ENCODE measurements around the gene SHH. TPM values are rescaled to one million over a fixed set of nuclear protein-coding genes. Genes with fewer than 3 reads are reported as not detected.
A peak's percentile ranks its signal among the peaks of the same experiment; 100 is the strongest.

The SHH gene
- total and polyA plus RNA-seq, 2 of the 13 experiments (the other 11 are each of a cell fraction or from before 2014, with no cell fraction given) = 1.9 to 3.4 TPM

- no peak for TF ChIP-seq MLXIP (CRISPR knock-in tag; IDR thresholded peaks at IDR 0.05; ENCODE audit: borderline replicate concordance)
- 0 out of 2 replicates have a peak, but pooled peaks have one; percentile 3 for TF ChIP-seq STAG1 (CRISPR knock-in tag; IDR thresholded peaks at IDR 0.05)
- no peak for TF ChIP-seq BRCA1 (CRISPR knock-in tag; IDR thresholded peaks at IDR 0.05)
- no peak for TF ChIP-seq JUNB (CRISPR knock-in tag; IDR thresholded peaks at IDR 0.05; ENCODE audit: borderline replicate concordance)
- TF ChIP-seq ONECUT2 (CRISPR knock-in tag; IDR thresholded peaks at IDR 0.05) = peak; percentile 97
- TF ChIP-seq MXD3 (CRISPR knock-in tag; IDR thresholded peaks at IDR 0.05) = no peak
- peak; percentile 91 for TF ChIP-seq ZNF281 (CRISPR knock-in tag; IDR thresholded peaks at IDR 0.05; ENCODE audit: borderline replicate concordance)
- TF ChIP-seq PBX2 (CRISPR knock-in tag; IDR thresholded peaks at IDR 0.05) = no peak
- no peak for TF ChIP-seq SKI (IDR thresholded peaks at IDR 0.05; ENCODE audit: partially characterized antibody)
- no peak for TF ChIP-seq ZNF354B (CRISPR knock-in tag; IDR thresholded peaks at IDR 0.05)
- no peak for TF ChIP-seq IKZF4 (CRISPR knock-in tag; IDR thresholded peaks at IDR 0.05; ENCODE audit: borderline replicate concordance, low read depth, not compliant biosample characterization)
- TF ChIP-seq TBL1XR1 (IDR thresholded peaks at IDR 0.05; ENCODE audit: borderline replicate concordance, low read length, partially characterized antibody) = no peak
- no peak for TF ChIP-seq MAF1 (CRISPR knock-in tag; IDR thresholded peaks at IDR 0.05; ENCODE audit: borderline replicate concordance)
Observed at GRCh38 chr7:155813125-155813524, 862 bp upstream of the SHH start (continued).

All from HepG2 (cell line).